ENCODE results near the gene NSD1.

The NSD1 gene

DNA sequence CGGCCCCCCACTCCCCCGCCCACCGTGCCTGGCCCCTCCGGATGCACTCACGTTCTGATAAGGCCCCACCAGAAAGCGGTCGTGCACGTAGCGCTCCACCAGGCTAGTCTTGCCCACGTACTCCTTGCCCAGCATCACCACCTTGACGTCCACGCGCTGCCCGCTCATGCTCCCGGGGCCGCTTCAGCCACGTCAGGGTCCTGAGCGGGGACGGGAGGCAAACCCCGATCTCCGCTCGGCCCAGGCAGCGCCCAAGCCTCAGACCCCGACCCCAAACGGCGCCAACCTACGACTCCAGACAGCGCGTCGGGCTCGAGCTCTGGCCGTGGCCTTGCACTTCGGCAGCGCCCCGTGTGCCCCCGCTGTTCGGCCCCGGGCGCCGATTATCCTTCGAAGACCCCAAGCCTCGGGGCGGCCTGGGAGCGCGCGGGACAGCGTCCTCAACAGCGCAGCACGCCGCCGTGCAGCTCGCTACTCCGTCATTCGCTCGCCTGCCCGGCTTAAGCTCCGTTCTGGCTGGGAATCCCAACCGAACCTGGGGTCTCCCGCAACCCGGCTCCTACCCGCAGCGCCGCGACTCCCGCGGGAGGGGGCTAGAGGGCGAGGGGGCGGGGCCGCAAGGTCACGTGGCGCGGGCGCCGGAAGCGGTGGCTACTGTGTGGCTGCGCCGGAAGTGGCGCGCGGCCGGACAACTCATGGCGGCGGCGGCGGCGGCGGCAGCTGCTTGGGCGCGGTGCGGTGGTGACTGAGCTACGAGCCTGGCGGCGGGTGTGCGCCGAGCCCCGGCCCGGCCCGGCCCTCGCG is 169.8 kb downstream of the NSD1 start, which contains the start of the genes PRELID1 and RAB24:
Gene PRELID1, plus strand, starts transcription at position 679 of the 804 bp plus-strand sequence. CDS start 187 bp downstream, outside the sequence.
Gene RAB24, minus strand, starts transcription at position 599 of the 804 bp plus-strand sequence. Its CDS starts 431 bp downstream, at position 168.
- in situ Hi-C loops (cut with HindIII; ENCODE audit: low sequenced_read_pairs) = loop anchor here (25.0 kb wide), 1 partner anchor 191 kb away; no protein-coding TSS in a partner anchor

DNA sequence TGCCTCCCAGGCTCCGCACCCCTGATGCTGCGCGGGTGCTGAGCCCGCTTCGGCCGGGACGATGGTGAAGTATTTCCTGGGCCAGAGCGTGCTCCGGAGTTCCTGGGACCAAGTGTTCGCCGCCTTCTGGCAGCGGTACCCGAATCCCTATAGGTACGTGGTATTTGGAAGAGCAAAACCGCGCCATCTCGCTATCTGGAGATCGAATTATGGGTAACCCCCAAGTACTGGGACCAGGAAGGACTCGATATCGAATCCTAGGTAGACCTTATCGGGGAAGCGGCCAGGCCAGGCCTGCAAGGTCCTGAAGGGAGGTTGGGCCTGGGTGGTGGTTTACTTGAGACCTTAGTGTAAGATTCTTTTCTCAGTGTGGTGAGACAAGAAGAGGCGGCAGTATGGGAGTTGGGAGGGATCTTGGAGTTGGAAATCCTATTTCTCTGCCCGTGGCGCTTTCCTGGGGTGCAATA is 170.4 kb downstream of the NSD1 start:
- in situ Hi-C loops (cut with HindIII; ENCODE audit: low sequenced_read_pairs) = loop anchor here (25.0 kb wide), 1 partner anchor 192 kb away; no protein-coding TSS in a partner anchor

DNA sequence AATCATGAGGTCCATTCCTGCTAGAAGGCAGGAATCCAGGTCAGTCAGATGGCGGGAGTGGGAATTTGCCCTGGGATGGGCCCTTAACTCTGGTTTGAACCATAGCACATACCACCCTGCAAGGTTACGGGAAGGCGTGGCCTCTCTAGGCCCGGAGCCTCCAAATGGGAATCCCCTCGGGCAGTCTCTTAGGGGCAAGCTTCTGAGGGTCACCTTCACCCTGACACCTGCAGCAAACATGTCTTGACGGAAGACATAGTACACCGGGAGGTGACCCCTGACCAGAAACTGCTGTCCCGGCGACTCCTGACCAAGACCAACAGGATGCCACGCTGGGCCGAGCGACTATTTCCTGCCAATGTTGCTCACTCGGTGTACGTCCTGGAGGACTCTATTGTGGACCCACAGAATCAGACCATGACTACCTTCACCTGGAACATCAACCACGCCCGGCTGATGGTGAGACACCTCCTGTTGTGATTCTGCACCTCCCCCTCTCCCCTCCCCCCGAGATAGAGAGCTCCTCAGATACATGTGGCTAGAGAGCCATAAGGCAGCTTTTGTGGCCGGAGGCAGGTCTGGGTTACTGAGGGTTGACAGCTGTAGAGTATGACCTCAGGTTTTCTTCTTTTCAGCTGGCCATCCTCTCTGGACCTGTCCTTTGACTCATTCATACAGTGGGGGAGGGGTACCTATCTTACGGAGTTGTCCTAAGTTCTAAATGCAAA is 171.0 kb downstream of the NSD1 start:
- in situ Hi-C loops (cut with HindIII; ENCODE audit: low sequenced_read_pairs) = loop anchor here (25.0 kb wide), 1 partner anchor 192 kb away; no protein-coding TSS in a partner anchor

DNA sequence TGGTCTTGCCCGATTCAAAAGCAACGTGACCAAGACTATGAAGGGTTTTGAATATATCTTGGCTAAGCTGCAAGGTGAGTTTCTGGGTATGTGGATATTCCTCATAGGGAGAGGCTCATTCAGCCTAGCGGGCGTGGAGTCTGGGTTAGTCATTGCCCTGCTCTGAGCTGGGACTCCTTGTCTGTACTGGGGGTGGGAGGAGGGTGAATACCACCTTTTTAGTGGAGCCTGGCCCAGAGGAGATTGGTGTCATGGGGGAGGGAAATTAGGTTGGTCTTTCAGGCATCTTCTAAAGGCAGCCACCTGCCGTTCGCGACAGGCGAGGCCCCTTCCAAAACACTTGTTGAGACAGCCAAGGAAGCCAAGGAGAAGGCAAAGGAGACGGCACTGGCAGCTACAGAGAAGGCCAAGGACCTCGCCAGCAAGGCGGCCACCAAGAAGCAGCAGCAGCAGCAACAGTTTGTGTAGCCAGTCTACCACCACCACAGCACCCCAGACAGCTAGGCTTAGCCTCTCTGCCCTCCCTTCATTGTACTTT is 172.6 kb downstream of the NSD1 start:
- in situ Hi-C loops (cut with HindIII; ENCODE audit: low sequenced_read_pairs) = loop anchor here (25.0 kb wide), 1 partner anchor 194 kb away; no protein-coding TSS in a partner anchor

DNA sequence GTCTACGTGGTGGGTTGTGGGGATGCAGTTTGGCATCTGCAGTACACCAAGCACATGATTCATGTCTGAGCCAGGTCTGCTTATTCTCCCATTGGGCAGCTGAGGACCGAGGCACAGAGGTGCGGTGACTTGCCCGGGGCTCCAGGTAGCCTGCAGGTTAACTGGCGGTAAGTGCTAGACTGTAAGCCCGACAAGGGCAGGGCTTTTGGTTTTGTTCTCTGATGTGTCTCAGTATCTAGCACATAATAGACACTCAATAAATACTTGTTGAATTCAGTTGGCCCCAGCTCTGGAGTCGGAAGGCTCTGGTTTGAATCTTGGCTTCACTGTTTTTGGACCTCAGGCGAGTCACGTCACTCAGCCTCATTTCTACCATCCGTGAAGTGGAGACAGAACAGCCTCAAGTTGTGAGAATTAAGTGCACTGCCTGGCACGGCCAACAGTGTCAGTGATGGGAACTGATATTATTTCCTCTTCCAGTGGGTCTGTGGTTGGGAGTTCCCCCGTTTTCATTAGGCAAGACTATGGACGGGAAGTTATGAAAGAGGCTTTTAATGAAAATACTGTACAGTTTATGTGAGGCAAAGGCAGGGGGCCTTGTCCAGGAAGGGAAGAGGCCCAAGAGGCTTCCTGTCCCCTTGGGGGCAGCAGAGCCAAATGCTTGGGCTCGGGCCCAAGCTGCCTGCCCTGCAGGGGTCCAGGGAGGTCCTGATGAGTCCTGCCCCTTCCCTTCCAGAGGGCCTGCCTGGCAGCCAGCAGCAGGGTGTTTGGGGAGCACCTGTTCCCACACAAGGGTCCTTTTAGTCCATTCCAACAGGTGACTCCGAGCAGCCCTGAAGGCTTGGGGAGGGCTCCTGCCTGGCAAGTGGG is 173.3 kb downstream of the NSD1 start:
- in situ Hi-C loops (cut with HindIII; ENCODE audit: low sequenced_read_pairs) = loop anchor here (25.0 kb wide), 1 partner anchor 195 kb away; no protein-coding TSS in a partner anchor

DNA sequence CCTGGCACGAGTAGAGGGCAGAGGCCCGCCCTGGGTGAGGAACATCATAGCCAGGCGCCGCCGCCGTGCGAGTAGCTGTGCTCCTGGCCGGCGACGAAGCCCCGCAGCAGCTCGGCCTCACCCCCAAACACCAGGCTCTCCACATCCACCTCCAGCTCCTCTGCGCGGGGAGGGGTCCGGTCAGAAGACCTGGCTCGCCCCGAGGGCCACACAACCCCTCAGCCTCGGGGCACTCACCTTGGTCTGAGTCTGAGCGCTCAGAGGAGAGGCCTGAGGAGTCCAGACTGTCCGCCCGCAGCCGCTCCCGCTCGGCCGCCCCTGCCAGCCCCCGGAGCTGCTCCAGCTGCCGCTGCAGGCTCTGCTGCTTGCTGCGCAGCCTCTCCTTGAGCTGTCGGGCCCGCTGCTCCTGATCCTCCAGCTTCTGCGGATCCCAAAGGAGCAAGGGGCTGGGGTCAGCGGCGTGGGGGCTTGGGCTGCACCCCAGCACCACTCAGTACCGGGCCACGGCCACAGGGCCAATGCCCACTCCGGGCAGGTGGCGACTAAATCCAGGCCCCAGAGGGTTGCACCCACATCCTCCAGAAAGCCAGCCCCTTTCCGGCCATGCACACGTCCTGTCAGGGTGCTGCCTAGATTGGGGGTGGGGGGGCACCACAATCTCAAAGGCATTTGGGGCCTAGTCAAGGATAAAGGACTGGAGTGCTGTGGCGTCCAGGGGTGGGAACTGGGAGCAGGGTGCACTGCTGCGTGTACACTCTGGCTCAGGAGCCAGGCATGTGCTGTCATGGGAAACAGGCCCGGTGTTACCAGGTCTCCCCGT is 174.2 kb downstream of the NSD1 start:
- in situ Hi-C loops (cut with HindIII; ENCODE audit: low sequenced_read_pairs) = loop anchor here (25.0 kb wide), 1 partner anchor 195 kb away; no protein-coding TSS in a partner anchor

DNA sequence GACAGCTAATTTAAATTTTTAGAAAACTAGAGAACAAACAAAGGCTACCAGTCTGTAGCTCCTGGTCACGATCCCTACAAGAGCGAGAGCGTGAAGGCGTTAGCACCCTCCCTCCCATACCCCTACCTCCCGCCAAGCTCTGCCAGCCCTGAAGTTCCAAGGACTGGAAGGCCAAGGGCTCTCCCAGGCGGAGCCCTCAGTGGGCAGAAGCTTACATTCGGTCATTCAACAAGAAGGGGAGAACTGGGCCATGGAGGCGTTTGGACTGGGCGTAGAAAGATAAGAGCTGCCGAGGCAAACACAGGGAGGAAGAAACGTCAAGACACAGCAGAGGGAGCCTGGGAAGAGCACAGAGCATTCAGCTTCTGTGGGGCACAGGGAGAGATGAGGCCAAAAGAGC is 175.2 kb downstream of the NSD1 start:
- in situ Hi-C loops (cut with HindIII; ENCODE audit: low sequenced_read_pairs) = loop anchor here (25.0 kb wide), 1 partner anchor 196 kb away; no protein-coding TSS in a partner anchor

DNA sequence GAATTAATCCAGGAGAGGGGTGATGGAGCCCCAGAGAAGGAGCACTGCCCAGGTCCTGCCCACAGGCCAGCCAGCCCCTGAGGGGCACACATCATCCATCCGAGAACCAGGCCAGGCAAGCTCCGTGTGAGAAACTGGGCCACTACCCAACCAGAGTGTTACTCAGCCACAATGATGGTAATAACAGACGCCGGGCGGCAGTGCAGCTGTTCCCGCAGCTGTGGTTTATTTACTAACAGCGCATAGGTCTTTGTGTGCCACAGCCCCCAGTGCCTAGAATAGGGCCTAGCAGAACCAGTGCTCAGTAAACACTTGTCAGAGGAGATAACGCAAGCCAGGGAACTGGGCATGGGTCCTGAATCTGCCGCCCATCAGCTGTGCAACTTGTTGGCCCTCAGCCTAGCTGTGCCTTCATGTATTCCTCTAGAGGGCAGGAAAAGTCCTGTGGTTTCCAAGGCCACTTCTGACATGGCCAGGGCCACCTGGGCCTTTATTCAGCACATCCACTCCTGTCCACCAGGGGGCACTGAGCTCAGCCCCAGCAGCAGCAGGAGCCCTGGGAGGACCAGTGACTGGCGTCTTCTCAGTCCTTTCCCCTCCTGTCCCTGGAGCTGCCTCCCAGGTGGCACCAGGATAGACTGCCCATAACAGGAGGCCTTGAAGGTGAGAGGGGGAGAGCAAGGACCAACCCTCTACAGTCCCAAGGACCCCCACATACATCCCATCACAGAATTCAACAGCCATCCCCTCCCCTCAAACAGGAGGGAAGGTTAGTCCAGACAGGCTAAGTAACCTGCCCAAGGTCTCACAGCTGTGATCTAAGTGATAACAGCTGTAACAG is 176.0 kb downstream of the NSD1 start:
- in situ Hi-C loops (cut with HindIII; ENCODE audit: low sequenced_read_pairs) = loop anchor here (25.0 kb wide), 1 partner anchor 197 kb away; no protein-coding TSS in a partner anchor

DNA sequence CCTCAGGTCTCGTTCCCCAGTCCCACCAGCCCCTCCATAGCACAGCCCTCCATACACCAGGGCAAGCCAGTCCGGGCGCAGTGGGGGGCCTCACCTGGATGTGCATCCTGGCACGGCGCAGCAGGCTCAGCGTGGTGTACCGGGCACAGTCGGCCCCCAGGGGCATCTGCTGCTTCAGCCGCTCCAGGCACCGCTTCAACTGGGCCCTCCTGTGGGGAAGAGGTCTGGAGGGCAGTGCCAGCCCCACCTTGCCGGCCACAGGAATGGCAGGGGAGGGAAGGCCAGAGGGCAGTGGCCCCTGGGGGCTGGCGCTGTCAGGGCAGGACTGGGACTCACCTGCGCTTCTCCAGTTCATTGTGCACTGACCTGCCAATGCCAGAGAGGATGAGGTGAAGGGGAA is 176.8 kb downstream of the NSD1 start:
- in situ Hi-C loops (cut with HindIII; ENCODE audit: low sequenced_read_pairs) = loop anchor here (25.0 kb wide), 1 partner anchor 198 kb away; no protein-coding TSS in a partner anchor

DNA sequence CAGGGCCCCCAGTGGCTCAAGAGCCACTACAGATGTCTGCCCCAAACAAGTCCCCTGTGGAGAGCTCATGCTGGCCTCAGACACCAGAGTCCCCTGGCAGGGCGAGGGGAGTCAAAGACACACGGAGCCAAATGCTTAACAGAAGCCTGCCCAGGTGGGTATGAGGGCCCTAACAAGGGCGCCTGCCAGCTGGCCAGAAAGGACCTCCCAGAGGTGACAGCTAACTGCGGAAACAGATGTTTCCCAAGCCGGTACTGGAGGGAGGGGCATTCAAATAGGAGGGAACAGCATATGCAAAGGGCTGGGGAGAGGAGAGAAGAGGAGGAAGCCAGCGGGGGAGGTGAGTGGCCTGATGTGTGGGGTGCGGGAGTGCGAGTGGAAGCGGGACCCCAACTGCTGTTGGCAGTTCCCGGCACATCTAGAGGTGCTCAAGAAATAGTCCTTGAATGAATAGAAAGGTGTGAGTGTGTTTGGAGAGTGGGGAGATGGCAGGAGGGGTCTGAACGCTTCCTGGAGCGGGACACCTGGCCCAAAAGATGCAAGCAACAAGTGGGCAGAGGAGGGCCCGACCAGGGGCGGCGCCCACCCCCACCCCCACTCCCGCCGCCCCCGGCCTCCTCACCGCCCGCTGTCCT is 177.3 kb downstream of the NSD1 start:
- in situ Hi-C loops (cut with HindIII; ENCODE audit: low sequenced_read_pairs) = loop anchor here (25.0 kb wide), 1 partner anchor 199 kb away; no protein-coding TSS in a partner anchor

DNA sequence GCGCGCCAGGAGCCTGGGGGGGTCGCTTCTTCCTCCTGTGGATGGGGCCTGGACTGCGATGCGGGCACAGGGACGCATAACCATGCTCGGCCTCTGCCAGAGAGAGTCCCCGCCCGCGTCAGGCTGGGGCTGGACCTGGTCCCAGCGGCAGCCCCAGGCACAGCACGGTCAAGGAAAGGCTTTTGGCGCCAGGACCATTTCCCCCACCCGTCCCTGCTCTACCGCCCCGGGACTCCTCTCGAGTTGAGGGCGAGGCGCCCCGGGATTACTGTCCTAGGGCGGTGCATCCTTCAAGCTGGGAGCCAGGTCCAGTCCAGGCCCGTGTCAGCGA is 177.8 kb downstream of the NSD1 start:
- in situ Hi-C loops (cut with HindIII; ENCODE audit: low sequenced_read_pairs) = loop anchor here (25.0 kb wide), 1 partner anchor 199 kb away; no protein-coding TSS in a partner anchor

DNA sequence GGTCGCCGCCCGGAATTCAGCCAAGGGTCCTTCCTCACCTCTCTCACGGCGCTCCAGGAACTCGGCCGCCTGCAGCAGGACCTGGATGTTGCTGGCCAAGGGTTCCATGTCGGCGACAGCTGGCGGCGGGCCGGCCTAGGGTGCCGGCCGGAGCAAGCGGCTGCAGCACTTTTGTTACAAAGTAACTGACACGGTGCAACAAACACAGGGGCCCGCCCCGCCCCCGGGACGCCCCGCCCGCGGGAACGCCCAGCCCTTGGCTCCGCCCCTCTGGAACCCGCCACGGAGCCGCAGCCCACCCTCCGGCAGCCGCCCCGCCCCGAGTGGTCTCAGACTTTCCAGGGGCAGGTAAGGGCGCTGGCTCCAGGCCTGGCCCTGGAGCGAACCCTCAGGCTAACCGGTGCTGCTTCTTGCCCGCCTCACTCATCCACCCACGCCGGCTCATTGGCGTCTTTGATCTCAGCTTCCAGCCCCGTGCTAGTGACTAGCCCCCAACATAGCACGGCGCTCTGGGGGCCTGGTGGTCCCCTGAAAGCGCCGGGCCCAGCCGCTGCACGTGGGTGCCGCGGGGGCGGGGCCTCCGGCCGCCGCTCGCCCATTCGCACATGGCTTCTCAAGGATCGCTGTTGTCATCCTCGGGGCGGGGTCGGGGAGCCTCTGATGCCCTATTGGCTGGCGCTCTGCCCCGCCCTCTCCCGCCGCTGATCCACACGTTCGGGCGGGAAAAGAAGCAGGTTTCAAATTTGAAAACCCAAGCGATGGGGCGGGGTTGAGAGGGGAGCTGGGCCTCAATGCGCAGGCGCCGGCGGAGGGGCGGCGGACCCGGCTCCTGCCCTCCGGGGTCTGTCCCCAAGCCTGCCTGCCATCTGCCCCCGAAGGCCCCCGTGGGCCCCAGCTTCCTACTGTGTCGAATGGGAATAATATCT is 178.4 kb downstream of the NSD1 start, which contains the start of gene MXD3:
Gene MXD3, minus strand, starts transcription at position 176 of the 926 bp plus-strand sequence. Its CDS starts 68 bp downstream, at position 108.
- in situ Hi-C loops (cut with HindIII; ENCODE audit: low sequenced_read_pairs) = loop anchor here (25.0 kb wide), 1 partner anchor 200 kb away; no protein-coding TSS in a partner anchor

DNA sequence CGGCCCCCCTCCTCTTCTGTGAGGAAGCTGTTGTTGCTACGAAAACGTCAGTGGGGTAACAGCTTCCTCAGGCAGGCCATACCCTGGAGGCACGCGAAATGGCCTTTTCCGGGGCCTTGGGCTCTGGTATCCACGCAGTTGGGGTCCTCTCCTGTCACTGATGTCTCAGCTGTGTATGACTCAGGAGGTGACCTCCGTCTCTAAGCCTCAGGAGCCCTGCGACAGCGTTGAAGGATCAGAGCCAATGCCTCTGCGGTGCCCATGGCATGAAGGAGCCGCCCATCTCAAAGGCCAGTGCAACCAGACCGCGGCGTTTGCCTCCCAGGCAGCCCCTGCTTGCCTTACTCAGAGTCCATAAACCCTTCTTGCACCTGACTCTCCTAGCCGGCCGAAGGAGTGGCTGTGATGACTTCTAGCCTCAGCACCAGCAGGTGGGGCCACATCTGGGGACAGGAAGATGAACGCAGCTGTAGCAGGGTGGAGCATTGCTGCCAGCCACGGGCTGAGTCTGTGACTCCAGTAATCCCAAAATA is 179.1 kb downstream of the NSD1 start:
- in situ Hi-C loops (cut with HindIII; ENCODE audit: low sequenced_read_pairs) = loop anchor here (25.0 kb wide), 1 partner anchor 200 kb away; no protein-coding TSS in a partner anchor

DNA sequence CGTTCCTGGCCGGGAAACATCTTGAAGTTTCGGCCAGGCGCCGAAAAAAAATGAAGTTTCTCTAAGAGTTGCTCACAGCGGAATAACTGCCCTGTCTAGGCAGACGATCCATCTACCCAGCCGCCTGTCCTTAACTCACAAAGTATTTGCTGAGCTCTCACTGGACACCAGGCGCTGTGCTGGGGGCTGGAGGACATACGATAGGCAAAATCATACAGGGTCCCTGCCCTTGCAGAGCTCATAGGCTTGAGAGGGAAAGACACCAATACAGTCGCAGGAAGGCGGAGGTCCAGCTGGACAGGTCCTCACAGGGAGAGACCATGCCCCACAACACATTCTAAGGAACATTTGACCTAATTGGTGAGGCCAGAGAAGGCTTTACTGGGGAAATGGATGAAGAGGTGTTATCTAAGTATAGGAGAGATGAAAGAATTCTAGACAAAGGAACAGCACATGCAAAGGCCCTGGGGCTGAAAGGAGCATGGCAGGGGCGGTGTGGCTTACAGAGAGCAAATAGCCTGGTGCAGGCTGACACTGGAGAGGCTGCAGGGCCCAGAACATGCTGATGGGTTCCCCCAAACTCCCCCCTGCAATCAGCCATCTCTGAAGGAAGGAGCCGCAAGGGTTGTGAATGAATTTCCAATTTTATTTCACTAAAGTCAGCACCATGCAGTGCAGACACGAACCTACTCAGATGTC is 180.1 kb downstream of the NSD1 start:
- in situ Hi-C loops (cut with HindIII; ENCODE audit: low sequenced_read_pairs) = loop anchor here (25.0 kb wide), 1 partner anchor 201 kb away; no protein-coding TSS in a partner anchor
